Stimulated activated CD8-positive, alpha-beta memory T cell treated with anti-CD3 and anti-CD28 coated beads, Interleukin-4, amount 100 ng/mL, for 24 hours (primary cell): ENCODE data around the gene S1PR5.

Experiments
- DNase-seq: peaks from one replicate; pipeline ENCODE4 v3.0.0-alpha.2; 2020; ENCODE audit warnings: low read depth

The S1PR5 gene

DNA sequence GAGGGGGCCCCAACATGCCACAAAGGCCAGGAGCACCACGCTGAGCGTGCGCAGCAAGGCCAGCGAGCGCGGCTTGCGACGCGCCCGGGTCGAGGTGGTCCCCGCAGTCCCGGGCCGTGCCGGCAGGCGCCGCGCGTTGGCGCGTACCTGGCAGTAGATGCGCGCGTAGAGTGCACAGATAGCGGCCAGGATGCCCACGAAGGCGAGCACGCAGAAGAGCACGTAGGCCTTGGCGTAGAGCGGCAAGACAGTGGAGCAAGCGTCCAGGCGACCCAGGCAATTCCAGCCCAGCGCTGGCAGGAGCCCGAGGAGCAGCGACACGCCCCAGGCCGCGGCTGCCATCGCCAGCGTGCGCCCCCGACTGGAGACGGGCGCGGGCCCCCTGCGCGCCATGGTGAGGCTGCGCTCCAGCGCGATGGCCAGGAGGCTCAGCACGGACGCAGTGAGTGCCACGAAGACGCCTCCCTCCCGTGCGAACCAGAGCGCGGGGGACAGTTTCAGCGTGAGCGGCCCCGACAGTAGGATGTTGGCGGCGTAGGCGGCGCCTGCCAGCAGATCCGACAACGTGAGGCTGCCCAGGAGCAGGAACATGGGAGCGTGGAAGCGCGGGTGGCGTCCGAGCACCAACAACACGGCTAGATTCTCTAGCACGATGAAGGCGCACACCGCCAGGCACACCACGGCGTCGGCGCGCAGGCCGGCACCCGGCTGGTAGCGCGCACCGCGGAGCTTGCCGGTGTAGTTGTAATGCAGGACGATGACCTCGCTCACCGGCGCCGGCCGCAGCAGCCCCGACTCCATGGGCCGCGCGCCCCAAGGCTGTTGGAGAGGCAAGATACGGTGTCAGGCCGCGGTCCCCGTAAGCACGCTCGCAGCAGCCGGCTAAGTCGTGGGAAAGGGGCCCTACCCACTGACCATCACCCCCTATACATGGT, 2.8 kb downstream of the S1PR5 start:
- DNase-seq: no peak

DNA sequence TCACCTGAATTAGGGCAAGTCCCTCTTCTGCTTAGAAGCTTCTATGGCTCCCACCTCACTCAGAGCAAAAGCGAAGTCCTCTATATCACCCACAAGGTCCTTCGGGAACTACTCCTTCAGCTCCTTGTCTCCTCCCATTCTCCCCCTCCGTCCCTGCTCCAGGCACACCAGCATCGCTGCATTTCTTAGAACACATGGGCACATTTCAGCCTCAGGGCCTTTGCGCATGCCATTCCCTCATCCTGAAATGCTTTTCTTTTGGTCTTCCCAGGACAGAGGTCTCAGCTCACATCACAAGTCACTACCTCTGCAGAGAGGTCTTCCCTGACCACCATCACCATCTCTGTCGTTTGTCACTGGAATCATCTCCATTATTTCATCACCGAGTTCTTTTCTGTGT, 4.0 kb downstream of the S1PR5 start:
- no peak for DNase-seq

DNA sequence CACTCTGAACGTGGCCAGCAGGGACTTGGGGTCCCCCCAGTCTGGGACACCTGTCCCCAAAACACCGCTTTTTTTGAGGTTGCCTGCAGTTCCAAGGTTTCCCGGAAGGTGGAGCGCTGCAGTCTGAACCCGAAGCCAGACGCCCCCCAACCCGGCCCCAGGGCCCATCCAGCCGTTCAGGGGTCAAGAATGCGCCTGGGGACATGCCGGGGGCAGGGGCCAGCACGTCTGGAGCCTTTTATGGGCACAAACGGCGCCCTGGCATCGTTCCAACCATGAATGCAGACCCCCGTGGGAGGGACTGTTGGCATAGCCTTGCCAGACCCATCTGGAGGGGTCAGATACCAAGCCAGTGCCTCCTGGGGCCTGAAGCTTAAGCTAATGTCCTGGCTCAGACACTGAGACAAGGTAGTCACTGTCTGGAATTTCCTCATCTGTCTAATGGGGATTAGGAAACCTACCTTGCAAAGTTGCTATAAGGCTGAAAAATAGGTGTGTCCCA, 6.9 kb downstream of the S1PR5 start:
- peak; percentile 47 for DNase-seq

DNA sequence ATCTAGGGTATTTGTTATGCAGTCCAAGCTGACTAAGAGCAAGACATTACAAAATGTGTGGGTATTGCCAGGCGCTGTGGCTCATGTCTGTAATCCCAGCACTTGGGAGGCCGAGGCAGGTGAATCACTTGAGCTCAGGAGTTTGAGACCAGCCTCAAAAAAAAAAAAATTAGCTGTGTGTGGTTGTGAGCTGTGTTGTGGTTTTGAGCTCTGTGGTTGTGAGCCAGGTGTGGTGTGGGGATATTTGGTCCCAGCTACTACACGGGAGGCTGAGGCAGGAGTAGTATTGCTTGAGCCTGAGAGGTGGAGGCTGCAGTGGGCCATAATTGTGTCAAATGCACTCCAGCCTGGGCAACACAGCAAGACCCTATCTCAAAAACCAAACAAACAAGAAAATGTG, 8.5 kb downstream of the S1PR5 start:
- no peak for DNase-seq

DNA sequence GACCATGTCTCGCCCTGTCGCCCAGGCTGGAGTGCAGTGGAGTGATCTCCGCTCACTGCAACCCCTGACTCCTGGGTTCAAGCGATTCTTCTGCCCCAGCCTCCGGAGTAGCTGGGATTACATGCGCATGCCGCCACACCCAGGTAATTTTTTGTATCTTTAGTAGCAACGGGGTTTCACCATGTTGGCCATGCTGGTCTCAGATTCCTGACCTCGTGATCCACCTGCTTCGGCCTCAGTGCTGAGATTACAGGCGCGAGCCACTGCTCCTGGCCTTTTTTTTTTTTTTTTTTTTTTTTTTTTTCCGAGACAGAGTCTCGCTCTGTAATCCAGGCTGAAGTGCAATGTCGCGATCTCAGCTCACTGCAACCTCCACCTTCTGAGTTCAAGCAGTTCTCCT, 9.2 kb downstream of the S1PR5 start:
- no peak for DNase-seq

DNA sequence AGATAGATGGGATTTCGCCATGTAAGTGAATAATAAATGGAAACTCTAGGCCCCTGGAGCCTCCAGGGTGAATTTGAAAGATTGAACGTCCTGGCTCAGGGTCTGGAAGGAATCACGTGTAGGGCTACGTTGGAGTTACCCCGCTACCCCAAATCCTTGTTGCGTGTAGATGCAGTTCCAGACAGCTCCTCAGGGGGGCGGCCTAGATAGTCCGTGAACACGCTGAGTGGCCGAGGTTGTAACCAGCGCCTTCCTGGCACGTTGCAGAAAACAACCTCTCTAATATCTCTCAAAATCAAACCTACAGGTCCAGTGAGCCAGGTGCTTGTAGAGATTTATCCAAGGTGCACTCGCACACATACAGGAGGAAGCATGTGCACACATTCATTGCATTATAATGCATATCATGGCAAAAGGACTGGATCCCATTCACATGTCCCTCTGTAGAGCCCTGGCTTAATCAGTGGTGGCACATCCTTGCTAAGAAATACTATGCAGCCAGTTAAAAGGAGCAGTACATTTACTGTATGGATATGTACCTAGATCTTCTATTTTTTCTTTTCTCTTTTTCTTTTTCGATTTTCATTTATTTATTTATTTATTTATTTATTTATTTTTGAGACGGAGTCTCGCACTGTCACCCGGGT, 11.5 kb downstream of the S1PR5 start:
- DNase-seq: peak; percentile 76

DNA sequence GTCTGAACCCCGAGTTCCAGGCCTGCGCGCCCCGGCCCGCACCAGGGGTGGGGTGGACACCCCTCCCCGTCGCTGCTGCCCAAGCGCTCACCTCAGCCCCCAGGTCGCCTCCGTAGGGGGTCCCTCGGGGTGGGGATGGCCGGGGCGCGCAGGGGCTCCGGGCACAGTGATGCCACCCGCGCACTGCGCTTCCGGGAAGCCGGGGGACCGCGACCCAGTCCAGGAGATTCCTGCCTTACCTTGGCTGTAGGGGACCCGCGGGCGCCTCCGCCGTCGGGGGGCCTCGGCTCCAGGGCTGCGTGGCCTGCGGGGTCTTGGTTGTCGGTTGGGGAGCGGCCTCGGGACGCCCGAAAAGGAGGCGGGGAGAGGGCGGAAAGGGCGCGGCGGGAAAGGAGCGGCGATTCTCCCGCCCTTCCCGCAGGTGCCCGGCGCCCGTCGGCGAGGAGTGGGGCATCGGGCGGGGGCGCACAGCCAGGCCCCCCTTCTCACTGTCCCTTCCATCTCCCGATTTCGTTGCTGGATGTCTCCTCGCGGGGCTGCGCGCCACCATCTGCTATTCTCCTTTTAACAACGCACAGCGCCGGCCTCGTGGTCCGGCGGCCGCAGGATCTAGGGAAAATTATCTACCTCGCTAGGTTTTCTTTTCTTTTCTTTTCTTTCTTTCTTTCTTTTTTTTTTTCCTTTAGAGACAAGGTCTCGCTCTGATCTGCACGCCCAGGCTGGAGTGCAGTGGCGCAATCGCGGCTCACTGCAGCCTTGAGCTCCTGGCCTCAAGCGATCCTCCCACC, 14.1 kb downstream of the S1PR5 start, which contains the start of gene KEAP1:
TSS of gene KEAP1 (minus strand) at position 355 of the 788 bp plus-strand sequence. CDS start 3,323 bp downstream, outside the sequence.
- no peak for DNase-seq

DNA sequence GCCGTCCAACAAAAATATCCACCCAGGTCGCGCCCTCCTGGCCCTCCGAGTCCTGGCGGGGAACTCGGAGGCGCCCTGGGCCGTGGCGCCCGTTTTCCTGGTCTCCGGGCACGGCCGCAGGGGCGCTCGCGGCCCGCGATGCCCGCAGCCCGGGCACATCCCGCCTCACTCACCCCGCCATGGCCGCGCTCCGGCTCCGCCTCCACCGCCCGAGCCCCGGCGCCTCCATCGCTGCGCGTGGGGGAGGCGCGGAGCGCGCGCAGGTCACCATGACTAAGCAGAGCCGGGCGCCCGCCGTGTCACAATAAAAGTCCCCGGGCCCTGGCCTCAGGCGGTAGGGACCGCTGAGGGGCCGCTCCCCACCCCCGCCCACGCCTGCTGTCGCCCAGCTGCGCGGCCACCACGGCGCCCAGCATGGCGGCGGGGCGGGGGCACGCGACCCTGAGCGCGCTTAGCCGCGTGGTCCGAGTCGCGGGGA, 14.7 kb downstream of the S1PR5 start:
- DNase-seq: peak; percentile 88

DNA sequence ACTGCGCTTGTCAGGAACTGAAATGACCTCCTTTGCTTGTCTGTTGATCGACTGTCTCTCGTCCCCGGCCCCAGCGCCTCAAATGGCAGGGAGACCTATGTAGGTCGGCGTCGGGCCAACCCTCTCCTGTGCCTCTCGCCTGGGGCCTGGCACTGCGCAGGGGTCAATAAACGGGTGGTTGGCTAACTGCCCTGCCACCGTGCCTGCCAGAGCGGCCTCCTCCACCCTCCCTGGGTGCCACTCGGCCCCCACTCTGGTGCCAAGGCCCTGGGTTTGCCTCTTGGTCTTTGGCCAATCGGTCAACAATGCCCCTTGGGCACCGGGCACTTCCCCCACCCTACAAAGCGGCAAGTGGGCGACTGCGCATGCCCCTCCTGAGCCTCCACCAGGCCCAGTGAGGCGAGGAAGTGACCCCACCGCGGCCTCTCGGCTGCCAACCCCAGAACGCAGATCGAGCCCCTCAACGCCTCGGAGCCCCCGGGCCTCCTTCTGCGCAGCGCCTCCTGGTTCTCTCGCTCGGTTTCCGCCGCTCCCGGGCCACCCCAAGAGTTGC, 15.2 kb downstream of the S1PR5 start:
- DNase-seq: no peak

DNA sequence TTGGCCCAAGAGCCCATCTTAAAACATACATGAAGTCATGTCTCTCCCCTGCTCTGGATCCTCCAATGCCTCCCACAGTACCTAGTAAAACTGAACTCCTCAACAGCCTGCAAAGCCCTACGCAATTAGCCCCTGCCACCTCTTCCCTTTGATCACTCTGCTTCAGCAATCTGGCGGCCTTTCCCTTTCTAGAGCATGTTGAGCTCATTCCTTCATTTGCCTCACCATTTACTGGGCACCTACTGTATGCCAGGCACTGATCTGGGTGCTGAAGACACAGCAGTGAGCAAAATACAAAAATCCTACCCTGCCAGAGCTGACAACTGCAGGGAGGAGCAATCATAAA, 17.0 kb downstream of the S1PR5 start:
- no peak for DNase-seq

DNA sequence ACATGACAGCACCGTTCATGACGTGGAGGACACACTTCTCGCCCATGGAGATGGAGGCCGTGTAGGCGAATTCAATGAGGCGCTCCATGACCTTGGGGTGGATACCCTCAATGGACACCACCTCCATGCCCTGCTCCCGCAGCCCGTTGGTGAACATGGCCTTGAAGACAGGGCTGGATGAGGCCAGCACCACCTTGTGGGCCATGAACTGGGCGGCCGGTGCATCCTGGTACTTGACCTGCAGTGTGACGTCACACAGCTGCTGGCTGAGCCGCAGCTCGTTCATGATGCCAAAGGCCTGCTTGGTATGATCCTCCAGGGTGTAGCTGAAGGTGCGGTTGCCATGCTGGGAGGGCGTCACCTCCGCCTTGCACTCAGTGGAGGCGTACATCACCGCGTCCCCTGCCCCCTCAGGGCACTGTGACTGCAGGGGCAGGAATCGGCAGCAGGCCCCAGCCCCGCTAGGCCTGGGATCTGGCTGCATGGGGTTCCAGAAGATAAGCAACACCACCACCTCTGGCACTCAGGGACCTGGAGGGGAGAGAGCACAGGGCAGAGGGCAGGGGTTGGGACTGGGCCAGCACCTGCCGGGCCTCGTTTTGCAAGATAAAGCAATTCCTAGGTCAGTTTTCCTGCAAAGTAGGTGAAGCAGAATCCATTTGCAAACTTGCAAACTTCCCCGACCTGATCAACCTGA, 17.5 kb downstream of the S1PR5 start:
- DNase-seq: no peak

DNA sequence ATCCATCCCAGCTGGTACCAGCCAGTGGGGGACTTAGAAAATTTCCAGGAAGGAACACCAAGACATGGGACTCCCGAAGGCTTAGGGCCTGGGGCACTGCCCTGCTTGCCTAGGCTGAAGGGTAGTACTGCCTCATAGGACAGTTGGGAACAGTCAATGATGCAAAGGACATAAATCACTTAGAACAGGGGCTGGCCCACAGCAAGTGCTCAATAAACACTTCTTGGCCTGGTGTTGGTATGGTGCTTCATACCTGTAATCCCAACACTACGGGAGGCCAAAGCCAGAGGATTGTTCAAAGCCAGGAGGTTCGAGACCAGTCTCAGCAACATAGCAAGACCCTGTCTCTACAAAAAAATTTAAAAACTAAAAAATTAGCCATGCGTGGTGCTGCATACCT, 19.9 kb downstream of the S1PR5 start:
- no peak for DNase-seq

DNA sequence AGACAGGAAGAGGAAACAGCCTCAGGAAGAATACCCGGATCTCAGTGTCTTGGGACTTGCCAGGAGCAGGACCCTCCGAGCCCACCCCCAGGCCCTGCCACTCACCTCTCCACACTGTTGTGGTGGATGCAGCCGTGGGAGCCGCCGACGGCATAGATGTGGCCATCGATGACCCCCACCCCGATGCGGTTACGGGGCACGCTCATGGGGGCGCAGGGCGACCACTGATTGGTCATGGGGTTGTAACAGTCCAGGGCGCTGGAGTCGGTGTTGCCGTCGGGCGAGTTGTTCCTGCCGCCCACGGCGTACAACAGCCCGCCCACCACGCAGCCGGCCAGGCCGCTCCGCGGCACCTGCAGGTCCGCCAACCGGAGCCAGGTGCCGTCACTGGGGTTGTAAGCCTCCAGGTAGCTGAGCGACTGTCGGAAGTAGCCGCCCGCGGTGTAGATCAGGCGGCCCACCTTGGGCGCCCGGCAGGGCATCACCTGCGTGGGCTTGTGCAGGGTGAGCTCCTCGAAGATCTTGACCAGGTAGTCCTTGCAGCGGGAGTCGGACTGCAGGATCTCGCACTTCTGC, 25.7 kb downstream of the S1PR5 start:
- no peak for DNase-seq

DNA sequence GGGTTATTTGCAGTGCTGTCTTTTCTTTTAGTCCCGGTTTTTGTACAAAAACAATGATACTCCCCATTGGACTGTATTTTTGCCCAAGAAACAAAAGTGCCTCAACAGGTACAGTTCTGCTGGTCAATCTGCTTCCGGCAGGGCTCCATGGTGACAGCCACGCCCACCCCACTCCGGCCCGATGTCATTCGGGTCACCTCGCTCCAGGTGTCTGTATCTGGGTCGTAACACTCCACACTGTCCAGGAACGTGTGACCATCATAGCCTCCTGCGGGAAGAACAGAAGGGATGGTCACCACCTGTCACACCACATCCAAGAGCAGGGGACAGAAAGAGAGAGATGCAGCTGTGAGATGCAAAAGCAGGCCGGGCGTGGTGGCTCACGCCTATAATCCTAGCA, 30.7 kb downstream of the S1PR5 start:
- no peak for DNase-seq

DNA sequence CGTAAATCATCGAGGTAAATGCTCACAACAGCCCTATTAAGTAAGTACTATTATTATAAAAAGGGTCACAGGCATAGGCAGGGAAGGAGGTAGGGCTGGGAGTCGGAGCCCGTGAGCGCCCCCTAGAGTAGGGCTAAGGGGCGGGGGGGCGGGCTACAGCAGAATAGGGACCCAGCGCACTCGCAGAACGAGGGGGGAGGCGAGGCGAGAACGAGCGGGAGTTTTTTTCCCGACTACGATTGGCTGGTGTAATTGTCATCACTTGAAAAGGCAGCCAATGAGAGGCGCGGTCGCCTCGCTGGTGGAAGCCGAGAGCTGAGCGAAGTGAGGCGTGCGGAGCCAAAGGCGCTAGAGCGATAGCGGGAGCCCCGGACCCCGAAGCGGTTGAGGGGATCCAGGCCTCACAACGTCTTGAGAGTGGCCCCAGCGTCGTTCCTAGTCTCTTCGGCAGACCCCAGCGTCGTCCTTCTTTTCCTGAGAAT, 38.3 kb downstream of the S1PR5 start:
- DNase-seq: peak; percentile 83

DNA sequence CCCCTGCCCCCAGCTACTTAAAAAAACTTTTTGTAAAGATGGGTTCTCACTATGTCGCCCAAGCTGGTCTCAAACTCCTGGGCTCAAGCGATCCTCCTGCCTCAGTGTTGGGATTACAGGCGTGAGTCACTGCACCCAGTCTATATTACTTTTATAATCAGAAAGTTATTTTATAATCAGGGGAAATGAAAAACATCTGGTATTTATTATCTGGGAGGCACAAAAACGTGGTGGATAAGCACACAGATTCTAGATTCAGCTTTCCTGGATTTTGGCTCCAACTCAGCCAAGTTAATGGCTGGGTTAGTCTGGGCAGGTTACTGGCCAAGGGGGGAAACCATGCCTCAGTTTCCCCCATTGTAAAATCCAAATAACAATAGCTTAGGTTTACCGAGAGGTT, 38.8 kb downstream of the S1PR5 start:
- DNase-seq: no peak

DNA sequence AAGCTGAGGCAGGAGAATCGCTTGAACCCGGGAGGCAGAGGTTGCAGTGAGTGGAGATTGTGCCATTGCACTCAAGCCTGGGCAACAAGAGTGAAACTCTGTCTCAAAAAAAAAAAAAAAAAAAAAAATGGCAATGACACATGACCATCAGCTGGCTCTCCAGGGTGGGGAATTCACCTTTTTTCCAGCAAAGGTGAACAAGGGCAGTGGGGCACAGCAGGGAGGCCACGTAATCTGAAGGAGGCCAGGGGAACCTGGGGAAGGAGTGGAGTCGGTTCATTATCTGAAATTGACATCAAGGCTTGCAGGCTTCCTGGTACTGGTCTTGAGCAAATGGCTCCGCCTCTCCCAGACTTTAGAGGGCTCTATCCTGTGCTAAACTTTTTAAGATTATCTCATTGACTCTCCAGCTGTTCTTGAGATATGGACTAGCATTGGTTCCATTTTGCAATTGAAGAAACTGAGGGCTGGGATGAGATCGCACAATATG, 42.2 kb downstream of the S1PR5 start:
- no peak for DNase-seq

DNA sequence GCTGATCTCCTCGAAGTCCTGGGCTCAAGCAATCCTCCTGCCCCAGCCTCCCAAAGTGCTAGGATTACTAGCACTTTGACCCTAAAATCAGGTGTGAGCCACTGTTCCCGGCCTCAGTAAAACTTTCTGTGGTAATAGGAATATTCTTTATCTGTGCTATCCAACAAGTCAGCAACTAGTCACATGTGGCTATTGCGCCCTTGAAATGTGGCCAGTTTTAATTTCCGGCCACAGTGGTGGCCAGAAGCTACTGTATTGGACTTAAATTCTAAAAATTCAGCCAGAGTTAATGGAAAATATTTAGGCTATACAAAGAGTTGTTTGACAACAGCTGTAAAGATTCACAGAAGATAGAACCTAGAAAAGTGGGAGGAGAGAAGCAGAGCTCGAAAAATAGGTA, 44.1 kb downstream of the S1PR5 start:
- DNase-seq: no peak

DNA sequence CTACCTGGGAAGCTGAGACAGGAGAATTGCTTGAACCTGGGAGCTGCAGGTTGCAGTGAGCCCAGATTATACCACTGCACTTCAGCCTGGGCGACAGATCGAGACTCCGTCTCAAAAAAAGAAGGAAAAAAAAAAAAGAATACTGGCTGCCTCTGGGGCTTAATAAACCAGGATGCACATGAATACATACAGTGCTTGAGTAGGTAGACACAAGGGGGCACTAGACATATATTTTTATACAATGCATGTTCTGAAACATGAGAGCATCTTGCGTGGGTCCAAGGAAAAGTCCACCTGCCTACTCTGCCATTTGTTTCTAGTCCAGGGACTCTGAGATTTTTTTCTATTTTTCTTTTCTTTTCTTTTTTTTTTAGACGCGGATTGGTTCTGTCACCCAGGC, 45.3 kb downstream of the S1PR5 start:
- DNase-seq: no peak

DNA sequence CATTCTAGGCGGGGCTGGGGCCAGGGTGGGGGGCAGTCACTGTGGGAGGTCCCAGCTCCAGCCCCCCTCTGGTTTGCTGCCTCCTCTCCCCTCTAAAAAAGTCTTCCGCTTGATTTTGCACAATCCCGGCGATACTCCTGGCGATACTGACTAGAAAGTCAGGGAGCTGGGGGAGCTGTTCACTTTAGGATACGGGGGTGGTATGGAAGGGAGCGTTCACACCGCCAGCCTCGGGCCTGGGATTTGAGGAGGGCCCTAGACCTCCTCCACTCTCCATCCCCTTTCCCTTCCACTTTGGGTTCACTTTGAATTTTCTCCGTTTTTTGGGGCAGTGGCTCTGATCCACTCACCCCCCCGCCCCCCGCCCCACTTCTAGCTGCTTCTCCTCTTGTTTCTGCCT, 49.1 kb downstream of the S1PR5 start:
- DNase-seq: no peak
